ENCODE measurements around the gene SPAG16. TPM values are rescaled to one million over a fixed set of nuclear protein-coding genes. Genes with fewer than 3 reads are reported as not detected.

The SPAG16 gene
- total RNA-seq, 1 experiment from 2014 or later, result 16.0 TPM

DNA sequence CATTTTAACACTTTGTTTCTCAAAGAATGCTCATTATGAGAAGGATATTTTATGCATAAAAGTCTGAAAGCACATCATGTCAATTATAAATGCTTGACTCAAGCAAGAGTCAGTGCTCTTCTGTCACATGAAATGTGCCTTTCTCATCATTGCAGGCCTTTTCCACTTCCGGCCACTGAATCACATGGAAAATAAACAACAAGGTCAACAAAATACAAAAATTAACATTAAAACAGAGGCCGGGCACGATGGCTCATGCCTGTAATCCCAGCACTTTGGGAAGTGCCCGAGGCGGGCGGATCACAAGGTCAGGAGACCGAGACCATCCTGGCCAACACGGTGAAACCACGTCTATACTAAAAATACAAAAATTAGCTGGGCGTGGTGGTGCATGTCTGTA lies 480.6 kb downstream of the SPAG16 start (continued):
- TF ChIP-seq, protein P1, sequence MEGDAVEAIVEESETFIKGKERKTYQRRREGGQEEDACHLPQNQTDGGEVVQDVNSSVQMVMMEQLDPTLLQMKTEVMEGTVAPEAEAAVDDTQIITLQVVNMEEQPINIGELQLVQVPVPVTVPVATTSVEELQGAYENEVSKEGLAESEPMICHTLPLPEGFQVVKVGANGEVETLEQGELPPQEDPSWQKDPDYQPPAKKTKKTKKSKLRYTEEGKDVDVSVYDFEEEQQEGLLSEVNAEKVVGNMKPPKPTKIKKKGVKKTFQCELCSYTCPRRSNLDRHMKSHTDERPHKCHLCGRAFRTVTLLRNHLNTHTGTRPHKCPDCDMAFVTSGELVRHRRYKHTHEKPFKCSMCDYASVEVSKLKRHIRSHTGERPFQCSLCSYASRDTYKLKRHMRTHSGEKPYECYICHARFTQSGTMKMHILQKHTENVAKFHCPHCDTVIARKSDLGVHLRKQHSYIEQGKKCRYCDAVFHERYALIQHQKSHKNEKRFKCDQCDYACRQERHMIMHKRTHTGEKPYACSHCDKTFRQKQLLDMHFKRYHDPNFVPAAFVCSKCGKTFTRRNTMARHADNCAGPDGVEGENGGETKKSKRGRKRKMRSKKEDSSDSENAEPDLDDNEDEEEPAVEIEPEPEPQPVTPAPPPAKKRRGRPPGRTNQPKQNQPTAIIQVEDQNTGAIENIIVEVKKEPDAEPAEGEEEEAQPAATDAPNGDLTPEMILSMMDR (IDR thresholded peaks at IDR 0.05), result no peak
- TF ChIP-seq ZNF263 (CRISPR knock-in tag; IDR thresholded peaks at IDR 0.05; ENCODE audit: low read depth), result no peak
- no peak for TF ChIP-seq CREB1 (CRISPR knock-in tag; IDR thresholded peaks at IDR 0.05)
- TF ChIP-seq, protein P2, sequence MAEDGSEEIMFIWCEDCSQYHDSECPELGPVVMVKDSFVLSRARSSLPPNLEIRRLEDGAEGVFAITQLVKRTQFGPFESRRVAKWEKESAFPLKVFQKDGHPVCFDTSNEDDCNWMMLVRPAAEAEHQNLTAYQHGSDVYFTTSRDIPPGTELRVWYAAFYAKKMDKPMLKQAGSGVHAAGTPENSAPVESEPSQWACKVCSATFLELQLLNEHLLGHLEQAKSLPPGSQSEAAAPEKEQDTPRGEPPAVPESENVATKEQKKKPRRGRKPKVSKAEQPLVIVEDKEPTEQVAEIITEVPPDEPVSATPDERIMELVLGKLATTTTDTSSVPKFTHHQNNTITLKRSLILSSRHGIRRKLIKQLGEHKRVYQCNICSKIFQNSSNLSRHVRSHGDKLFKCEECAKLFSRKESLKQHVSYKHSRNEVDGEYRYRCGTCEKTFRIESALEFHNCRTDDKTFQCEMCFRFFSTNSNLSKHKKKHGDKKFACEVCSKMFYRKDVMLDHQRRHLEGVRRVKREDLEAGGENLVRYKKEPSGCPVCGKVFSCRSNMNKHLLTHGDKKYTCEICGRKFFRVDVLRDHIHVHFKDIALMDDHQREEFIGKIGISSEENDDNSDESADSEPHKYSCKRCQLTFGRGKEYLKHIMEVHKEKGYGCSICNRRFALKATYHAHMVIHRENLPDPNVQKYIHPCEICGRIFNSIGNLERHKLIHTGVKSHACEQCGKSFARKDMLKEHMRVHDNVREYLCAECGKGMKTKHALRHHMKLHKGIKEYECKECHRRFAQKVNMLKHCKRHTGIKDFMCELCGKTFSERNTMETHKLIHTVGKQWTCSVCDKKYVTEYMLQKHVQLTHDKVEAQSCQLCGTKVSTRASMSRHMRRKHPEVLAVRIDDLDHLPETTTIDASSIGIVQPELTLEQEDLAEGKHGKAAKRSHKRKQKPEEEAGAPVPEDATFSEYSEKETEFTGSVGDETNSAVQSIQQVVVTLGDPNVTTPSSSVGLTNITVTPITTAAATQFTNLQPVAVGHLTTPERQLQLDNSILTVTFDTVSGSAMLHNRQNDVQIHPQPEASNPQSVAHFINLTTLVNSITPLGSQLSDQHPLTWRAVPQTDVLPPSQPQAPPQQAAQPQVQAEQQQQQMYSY (CRISPR knock-in tag; IDR thresholded peaks at IDR 0.05), result no peak
- no peak for TF ChIP-seq ZMAT4 (CRISPR knock-in tag; IDR thresholded peaks at IDR 0.05)
- TF ChIP-seq, protein P3, sequence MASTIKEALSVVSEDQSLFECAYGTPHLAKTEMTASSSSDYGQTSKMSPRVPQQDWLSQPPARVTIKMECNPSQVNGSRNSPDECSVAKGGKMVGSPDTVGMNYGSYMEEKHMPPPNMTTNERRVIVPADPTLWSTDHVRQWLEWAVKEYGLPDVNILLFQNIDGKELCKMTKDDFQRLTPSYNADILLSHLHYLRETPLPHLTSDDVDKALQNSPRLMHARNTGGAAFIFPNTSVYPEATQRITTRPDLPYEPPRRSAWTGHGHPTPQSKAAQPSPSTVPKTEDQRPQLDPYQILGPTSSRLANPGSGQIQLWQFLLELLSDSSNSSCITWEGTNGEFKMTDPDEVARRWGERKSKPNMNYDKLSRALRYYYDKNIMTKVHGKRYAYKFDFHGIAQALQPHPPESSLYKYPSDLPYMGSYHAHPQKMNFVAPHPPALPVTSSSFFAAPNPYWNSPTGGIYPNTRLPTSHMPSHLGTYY (CRISPR knock-in tag; IDR thresholded peaks at IDR 0.05), result no peak

DNA sequence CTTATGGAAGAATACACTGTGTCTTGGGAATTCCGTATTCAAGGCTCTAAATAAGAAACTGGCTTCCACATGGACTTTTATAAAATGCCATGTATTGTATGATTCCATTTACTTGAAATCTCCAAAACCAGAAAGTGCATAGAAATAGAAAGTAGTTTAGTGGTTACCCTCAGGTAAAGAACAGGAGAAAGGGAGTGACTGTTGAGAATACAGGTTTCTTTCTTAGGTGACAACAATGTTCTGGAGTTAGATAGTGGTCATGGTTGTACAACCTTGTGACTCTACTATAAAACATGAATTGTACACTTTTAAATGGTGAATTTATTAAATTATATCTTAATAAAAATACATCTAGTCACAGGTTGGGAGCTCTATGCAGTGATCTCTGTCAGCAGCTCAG lies 481.8 kb downstream of the SPAG16 start:
- DNase-seq (ENCODE audit: low spot score), result no peak
- Mint-ChIP-seq H3K4me1 (peaks cover 21% of the 10 kb centered on the region), H3K4me3 (no peak overlapping the region), H3K27ac (no peak overlapping the region), H3K9me3 (peaks cover 3% of the 10 kb centered on the region; the same call in 1 of the 2 replicates), H3K27me3 (ENCODE audit: low read depth) (no peaks in the 10 kb centered on the region), H3K36me3 (no peaks in the 10 kb centered on the region)
- ATAC-seq, result no peak
- ChIA-PET CTCF (interaction anchor here (1.3 kb wide), 1 partner anchor 40 kb away, joined by 4 read pairs; no protein-coding TSS in a partner anchor), POLR2A (no interaction called here)
- TF ChIP-seq, protein P4, sequence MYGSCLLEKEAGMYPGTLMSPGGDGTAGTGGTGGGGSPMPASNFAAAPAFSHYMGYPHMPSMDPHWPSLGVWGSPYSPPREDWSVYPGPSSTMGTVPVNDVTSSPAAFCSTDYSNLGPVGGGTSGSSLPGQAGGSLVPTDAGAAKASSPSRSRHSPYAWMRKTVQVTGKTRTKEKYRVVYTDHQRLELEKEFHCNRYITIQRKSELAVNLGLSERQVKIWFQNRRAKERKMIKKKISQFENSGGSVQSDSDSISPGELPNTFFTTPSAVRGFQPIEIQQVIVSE (CRISPR knock-in tag; IDR thresholded peaks at IDR 0.05; ENCODE audit: borderline replicate concordance), result no peak
- TF ChIP-seq HMGA2 (CRISPR knock-in tag; IDR thresholded peaks at IDR 0.05) (no peak), ZBTB21 (CRISPR knock-in tag; IDR thresholded peaks at IDR 0.05; ENCODE audit: borderline replicate concordance) (no peak), ZMAT4 (CRISPR knock-in tag; IDR thresholded peaks at IDR 0.05) (no peak), ZNF281 (CRISPR knock-in tag; IDR thresholded peaks at IDR 0.05) (no peak), PREB (CRISPR knock-in tag; IDR thresholded peaks at IDR 0.05; ENCODE audit: borderline replicate concordance) (no peak)
